Effector memory CD8-positive, alpha-beta T cell (primary cell): ENCODE measurements around the gene ZRANB1.
A peak's percentile ranks its signal among the peaks of the same experiment; 100 is the strongest.

Experiments used
- ATAC-seq: fragments of 150-1000 bp; cut with Tn5 transposase; replicated peaks from 2 replicates; pipeline ENCODE4 v1.10.0; 2021; ENCODE audit warnings: mild to moderate bottlenecking, moderate library complexity
- DNase-seq, 3 experiments: peaks; one replicate each; pipeline ENCODE4 v3.0.0; 2021
- H3K27ac Mint-ChIP-seq, 2 donors: one replicate each; pipeline ENCODE4 v1.8.0; 2022; ENCODE audit warnings: mild to moderate bottlenecking in 2 of 2, mixed read lengths in 2 of 2, moderate library complexity in 2 of 2
- H3K27me3 Mint-ChIP-seq, 2 donors: one replicate each; pipeline ENCODE4 v1.8.0; 2022; ENCODE audit warnings: mixed read lengths in 2 of 2
- H3K36me3 Mint-ChIP-seq: one replicate; pipeline ENCODE4 v1.8.0; 2022; ENCODE audit warnings: mild to moderate bottlenecking, moderate library complexity, mixed read lengths; ENCODE audit not compliant: insufficient read depth
- H3K4me1 Mint-ChIP-seq, 2 donors: one replicate each; pipeline ENCODE4 v1.8.0; 2022; ENCODE audit warnings: low read depth in 2 of 2, mixed read lengths in 2 of 2
- H3K4me3 Mint-ChIP-seq, 2 donors: one replicate each; pipeline ENCODE4 v1.8.0; 2022; ENCODE audit warnings: mild to moderate bottlenecking in 2 of 2, mixed read lengths in 2 of 2, moderate library complexity in 2 of 2
- H3K9me3 Mint-ChIP-seq, 2 donors: one replicate each; pipeline ENCODE4 v1.8.0; 2022; ENCODE audit warnings: mixed read lengths in 2 of 2

Gene ZRANB1

GRCh38 chr10:125021686-125022344 is 79.9 kb downstream of the ZRANB1 start:
- H3K36me3 Mint-ChIP-seq, result peaks cover 3% of the 10 kb centered on the region
- DNase-seq (no peak), ATAC-seq (no peak)
- H3K9me3 Mint-ChIP-seq, result no peaks in the 10 kb centered on the region
- H3K27me3 Mint-ChIP-seq, result peaks cover 0 to 54% of the 10 kb centered on the region in 2 donors
- peaks cover 4% of the 10 kb centered on the region in 2 donors for H3K4me1 Mint-ChIP-seq
- no peak overlapping the region for H3K4me3 Mint-ChIP-seq
- H3K27ac Mint-ChIP-seq, result peak overlapping the region in 1 of 2 donors; percentile 21

GRCh38 chr10:125022671-125023070 is 80.7 kb downstream of the ZRANB1 start:
- Mint-ChIP-seq H3K4me1 (peaks cover 2 to 4% of the 10 kb centered on the region in 2 donors), H3K4me3 (no peak overlapping the region)

GRCh38 chr10:125023255-125023654 is 81.3 kb downstream of the ZRANB1 start:
- H3K4me3 Mint-ChIP-seq, result no peak overlapping the region
- no peaks in the 10 kb centered on the region for H3K9me3 Mint-ChIP-seq
- peaks cover 3% of the 10 kb centered on the region for H3K36me3 Mint-ChIP-seq
- peaks cover 2 to 4% of the 10 kb centered on the region in 2 donors for H3K4me1 Mint-ChIP-seq
- ATAC-seq (no peak), DNase-seq (no peak)
- peaks cover 0 to 39% of the 10 kb centered on the region in 2 donors for H3K27me3 Mint-ChIP-seq
- no peak overlapping the region for H3K27ac Mint-ChIP-seq

More at GRCh38 chr10:125022671-125023070, 80.7 kb downstream of the ZRANB1 start:
- Mint-ChIP-seq H3K9me3 (no peaks in the 10 kb centered on the region), H3K27me3 (peaks cover 0 to 45% of the 10 kb centered on the region in 2 donors), H3K27ac (no peak overlapping the region), H3K36me3 (peaks cover 3% of the 10 kb centered on the region)
- ATAC-seq, result no peak
- no peak for DNase-seq

GRCh38 chr10:125023862-125024496 is 82.1 kb downstream of the ZRANB1 start:
- DNase-seq (no peak), ATAC-seq (no peak)
- Mint-ChIP-seq H3K27ac (no peak overlapping the region), H3K4me3 (no peak overlapping the region), H3K27me3 (peaks cover 0 to 32% of the 10 kb centered on the region in 2 donors), H3K4me1 (peaks cover 0 to 4% of the 10 kb centered on the region in 2 donors), H3K9me3 (no peaks in the 10 kb centered on the region), H3K36me3 (peaks cover 5% of the 10 kb centered on the region)

- DNase-seq (no peak), ATAC-seq (no peak)
- H3K36me3 Mint-ChIP-seq, result peaks cover 5% of the 10 kb centered on the region
- no peak overlapping the region for H3K27ac Mint-ChIP-seq
- H3K27me3 Mint-ChIP-seq, result peaks cover 0 to 37% of the 10 kb centered on the region in 2 donors
- no peaks in the 10 kb centered on the region for H3K9me3 Mint-ChIP-seq
- H3K4me1 Mint-ChIP-seq, result no peaks in the 10 kb centered on the region
- H3K4me3 Mint-ChIP-seq, result no peak overlapping the region
Measured at GRCh38 chr10:125024497-125025234, 82.7 kb downstream of the ZRANB1 start.

GRCh38 chr10:125025341-125025740 is 83.4 kb downstream of the ZRANB1 start:
- H3K27me3 Mint-ChIP-seq, result peaks cover 0 to 43% of the 10 kb centered on the region in 2 donors

GRCh38 chr10:125026036-125026931 is 84.4 kb downstream of the ZRANB1 start:
- Mint-ChIP-seq H3K27me3 (peaks cover 0 to 51% of the 10 kb centered on the region in 2 donors), H3K4me1 (no peaks in the 10 kb centered on the region), H3K27ac (peak overlapping the region in 1 of 2 donors; percentile 26)

More at GRCh38 chr10:125025341-125025740, 83.4 kb downstream of the ZRANB1 start:
- Mint-ChIP-seq H3K4me3 (no peak overlapping the region), H3K4me1 (no peaks in the 10 kb centered on the region), H3K27ac (peak overlapping the region in 1 of 2 donors; percentile 26), H3K9me3 (no peaks in the 10 kb centered on the region), H3K36me3 (peaks cover 5% of the 10 kb centered on the region)
- ATAC-seq (no peak), DNase-seq (no peak)

GRCh38 chr10:125026974-125027735 is 85.2 kb downstream of the ZRANB1 start:
- peaks cover 3 to 54% of the 10 kb centered on the region in 2 donors for H3K27me3 Mint-ChIP-seq
- H3K27ac Mint-ChIP-seq, result no peak overlapping the region
- peaks cover 5% of the 10 kb centered on the region for H3K36me3 Mint-ChIP-seq
- no peaks in the 10 kb centered on the region for H3K9me3 Mint-ChIP-seq
- DNase-seq (no peak), ATAC-seq (no peak)
- no peak overlapping the region for H3K4me3 Mint-ChIP-seq
- peaks cover under 1 to 1% of the 10 kb centered on the region in 2 donors for H3K4me1 Mint-ChIP-seq

More at GRCh38 chr10:125026036-125026931, 84.4 kb downstream of the ZRANB1 start:
- no peak for DNase-seq
- H3K36me3 Mint-ChIP-seq, result peaks cover 5% of the 10 kb centered on the region
- no peaks in the 10 kb centered on the region for H3K9me3 Mint-ChIP-seq
- H3K4me3 Mint-ChIP-seq, result no peak overlapping the region
- ATAC-seq, result no peak

- DNase-seq (no peak), ATAC-seq (no peak)
- Mint-ChIP-seq H3K27me3 (peaks cover 6 to 54% of the 10 kb centered on the region in 2 donors), H3K36me3 (peaks cover 5% of the 10 kb centered on the region), H3K9me3 (no peaks in the 10 kb centered on the region), H3K4me3 (no peak overlapping the region), H3K27ac (no peak overlapping the region), H3K4me1 (peaks cover 3 to 4% of the 10 kb centered on the region in 2 donors)
Measured at GRCh38 chr10:125027871-125028869, 86.2 kb downstream of the ZRANB1 start.

- no peak overlapping the region for H3K27ac Mint-ChIP-seq
- no peaks in the 10 kb centered on the region for H3K9me3 Mint-ChIP-seq
- H3K27me3 Mint-ChIP-seq, result peaks cover 6 to 48% of the 10 kb centered on the region in 2 donors
- ATAC-seq (no peak), DNase-seq (no peak)
- H3K4me1 Mint-ChIP-seq, result peaks cover 3 to 4% of the 10 kb centered on the region in 2 donors
- no peak overlapping the region for H3K4me3 Mint-ChIP-seq
- peaks cover 3% of the 10 kb centered on the region for H3K36me3 Mint-ChIP-seq
Measured at GRCh38 chr10:125029584-125030242, 87.8 kb downstream of the ZRANB1 start.

- Mint-ChIP-seq H3K27me3 (peaks cover 6 to 55% of the 10 kb centered on the region in 2 donors), H3K27ac (no peak overlapping the region), H3K9me3 (no peaks in the 10 kb centered on the region)
Measured at GRCh38 chr10:125030567-125031197, 88.8 kb downstream of the ZRANB1 start.

More at GRCh38 chr10:125030567-125031197, 88.8 kb downstream of the ZRANB1 start:
- no peak overlapping the region for H3K4me3 Mint-ChIP-seq
- H3K36me3 Mint-ChIP-seq, result peaks cover 3% of the 10 kb centered on the region
- H3K4me1 Mint-ChIP-seq, result peaks cover 3 to 4% of the 10 kb centered on the region in 2 donors
- DNase-seq (no peak), ATAC-seq (no peak)
